ENCODE results near the gene LSAMP. TPM values are rescaled to one million over a fixed set of nuclear protein-coding genes. Genes with fewer than 3 reads are reported as not detected.

Gene LSAMP
- total RNA-seq, 1 donor from 2014 or later, result 3.9 TPM

DNA sequence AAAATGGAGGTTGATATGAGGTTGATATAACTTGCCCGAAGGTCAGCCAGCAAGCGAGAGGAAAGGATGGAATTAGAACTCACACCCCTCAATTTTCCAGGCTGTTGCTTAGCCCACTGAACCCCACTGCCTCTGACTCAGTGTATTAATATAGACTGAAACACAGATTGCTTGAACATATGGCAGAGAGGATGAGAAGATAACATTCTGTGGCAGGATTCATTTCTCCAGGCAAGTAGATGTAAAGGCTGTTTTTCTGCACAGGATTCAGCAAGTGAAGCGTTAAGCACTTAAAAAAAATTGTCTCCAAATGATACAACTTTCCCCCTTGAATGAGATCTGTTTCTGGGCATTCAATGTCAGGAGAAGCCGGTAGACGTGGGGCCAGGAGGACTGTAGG is 486.8 kb downstream of the LSAMP start:
- Histone ChIP-seq H3K27ac (no peak overlapping the region), H3K4me3 (no peak overlapping the region), H3K4me1 (no peaks in the 10 kb centered on the region), H3K9me3 (no peaks in the 10 kb centered on the region), H3K27me3 (no peaks in the 10 kb centered on the region), H3K36me3 (no peaks in the 10 kb centered on the region)
- intact Hi-C loops (cut with DNase I), result no loop called here
- no peak for DNase-seq (ENCODE audit: extremely low spot score in 2 of 2)
- TF ChIP-seq POLR2AphosphoS5 (IDR thresholded peaks at IDR 0.05; ENCODE audit: insufficient read depth in 1 of 2, low read depth in 1 of 2) (no peak), POLR2A (IDR thresholded peaks at IDR 0.05) (no peak)
- TF ChIP-seq, protein P1, sequence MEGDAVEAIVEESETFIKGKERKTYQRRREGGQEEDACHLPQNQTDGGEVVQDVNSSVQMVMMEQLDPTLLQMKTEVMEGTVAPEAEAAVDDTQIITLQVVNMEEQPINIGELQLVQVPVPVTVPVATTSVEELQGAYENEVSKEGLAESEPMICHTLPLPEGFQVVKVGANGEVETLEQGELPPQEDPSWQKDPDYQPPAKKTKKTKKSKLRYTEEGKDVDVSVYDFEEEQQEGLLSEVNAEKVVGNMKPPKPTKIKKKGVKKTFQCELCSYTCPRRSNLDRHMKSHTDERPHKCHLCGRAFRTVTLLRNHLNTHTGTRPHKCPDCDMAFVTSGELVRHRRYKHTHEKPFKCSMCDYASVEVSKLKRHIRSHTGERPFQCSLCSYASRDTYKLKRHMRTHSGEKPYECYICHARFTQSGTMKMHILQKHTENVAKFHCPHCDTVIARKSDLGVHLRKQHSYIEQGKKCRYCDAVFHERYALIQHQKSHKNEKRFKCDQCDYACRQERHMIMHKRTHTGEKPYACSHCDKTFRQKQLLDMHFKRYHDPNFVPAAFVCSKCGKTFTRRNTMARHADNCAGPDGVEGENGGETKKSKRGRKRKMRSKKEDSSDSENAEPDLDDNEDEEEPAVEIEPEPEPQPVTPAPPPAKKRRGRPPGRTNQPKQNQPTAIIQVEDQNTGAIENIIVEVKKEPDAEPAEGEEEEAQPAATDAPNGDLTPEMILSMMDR (IDR thresholded peaks at IDR 0.05), result no peak

DNA sequence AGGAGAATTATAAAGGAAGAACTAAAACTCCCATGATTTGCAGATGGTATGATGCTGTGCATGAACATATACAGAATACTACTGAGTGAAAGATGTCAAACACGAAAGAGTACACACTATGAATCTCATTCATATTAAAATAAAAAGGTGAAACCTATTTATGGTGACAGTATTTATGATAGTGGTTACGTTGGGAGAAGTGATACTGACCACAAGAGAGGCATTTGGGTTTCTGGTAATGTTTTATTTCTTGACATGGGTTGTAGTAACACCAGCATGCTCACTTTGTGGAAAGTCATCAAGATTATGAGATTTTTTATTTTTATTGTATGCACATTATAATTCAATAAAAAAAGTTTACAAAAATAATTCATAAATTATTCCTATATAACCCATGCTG is 498.0 kb downstream of the LSAMP start:
- no peak for DNase-seq (ENCODE audit: extremely low spot score in 2 of 2)
- Histone ChIP-seq H3K27ac (no peak overlapping the region), H3K36me3 (no peaks in the 10 kb centered on the region), H3K4me3 (no peak overlapping the region), H3K9me3 (no peaks in the 10 kb centered on the region), H3K27me3 (no peaks in the 10 kb centered on the region), H3K4me1 (no peaks in the 10 kb centered on the region)
- intact Hi-C loops (cut with DNase I), result no loop called here
- TF ChIP-seq POLR2A (IDR thresholded peaks at IDR 0.05) (no peak), POLR2AphosphoS5 (IDR thresholded peaks at IDR 0.05; ENCODE audit: insufficient read depth in 1 of 2, low read depth in 1 of 2) (no peak)
- TF ChIP-seq, protein P1 (IDR thresholded peaks at IDR 0.05), result no peak

DNA sequence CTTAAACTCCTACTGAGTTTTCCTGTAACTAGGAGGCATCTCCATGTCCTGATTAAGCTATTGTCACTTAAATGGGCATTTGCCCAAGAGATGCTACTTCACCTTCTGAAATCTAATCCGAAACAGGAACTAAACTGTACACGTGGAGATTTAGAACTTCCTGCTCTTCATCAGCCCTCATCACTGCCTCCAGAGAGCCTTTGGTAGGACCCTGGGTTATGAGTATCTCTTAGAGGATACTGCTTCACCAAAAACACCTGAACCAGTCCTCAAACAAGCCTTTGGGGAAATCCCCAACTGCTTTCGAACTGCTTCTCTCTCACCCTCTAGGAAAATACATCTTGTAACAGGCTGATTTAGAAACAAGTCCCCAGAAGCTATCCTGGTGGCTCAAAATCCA is 501.7 kb downstream of the LSAMP start:
- no peak overlapping the region for H3K27ac ChIP-seq
- H3K36me3 ChIP-seq, result no peaks in the 10 kb centered on the region
- intact Hi-C loops (cut with DNase I), result no loop called here
- DNase-seq (ENCODE audit: extremely low spot score in 2 of 2), result no peak
- H3K4me3 ChIP-seq, result no peak overlapping the region
- no peaks in the 10 kb centered on the region for H3K27me3 ChIP-seq
- H3K9me3 ChIP-seq, result no peaks in the 10 kb centered on the region
- TF ChIP-seq, protein P1 (IDR thresholded peaks at IDR 0.05), result no peak
- no peaks in the 10 kb centered on the region for H3K4me1 ChIP-seq

DNA sequence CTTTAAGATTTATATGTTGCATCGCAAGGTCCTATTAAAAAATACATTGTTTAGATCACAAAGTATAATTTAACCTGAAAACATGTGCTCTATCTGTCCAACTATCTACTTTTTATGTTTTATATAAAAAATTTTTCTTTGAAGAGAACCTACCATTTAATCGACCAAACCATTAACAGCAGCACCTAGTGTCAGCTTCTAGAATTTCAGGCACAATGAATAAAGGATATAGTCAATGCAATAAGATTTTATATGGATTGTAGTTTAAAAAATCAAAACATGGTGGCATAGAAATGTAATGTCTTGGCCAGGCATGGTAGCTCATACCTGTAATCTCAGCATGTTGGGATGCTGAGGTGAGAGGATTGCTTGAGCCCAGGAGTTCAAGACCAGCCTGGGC is 508.2 kb downstream of the LSAMP start:
- intact Hi-C loops (cut with DNase I), result no loop called here
- TF ChIP-seq POLR2AphosphoS5 (IDR thresholded peaks at IDR 0.05; ENCODE audit: insufficient read depth in 1 of 2, low read depth in 1 of 2) (no peak), POLR2A (IDR thresholded peaks at IDR 0.05) (no peak)
- TF ChIP-seq, protein P1 (IDR thresholded peaks at IDR 0.05), result no peak
- Histone ChIP-seq H3K27me3 (no peaks in the 10 kb centered on the region), H3K9me3 (no peaks in the 10 kb centered on the region), H3K27ac (no peak overlapping the region), H3K4me1 (no peaks in the 10 kb centered on the region), H3K4me3 (no peak overlapping the region), H3K36me3 (no peaks in the 10 kb centered on the region)
- DNase-seq (ENCODE audit: extremely low spot score in 2 of 2), result no peak

DNA sequence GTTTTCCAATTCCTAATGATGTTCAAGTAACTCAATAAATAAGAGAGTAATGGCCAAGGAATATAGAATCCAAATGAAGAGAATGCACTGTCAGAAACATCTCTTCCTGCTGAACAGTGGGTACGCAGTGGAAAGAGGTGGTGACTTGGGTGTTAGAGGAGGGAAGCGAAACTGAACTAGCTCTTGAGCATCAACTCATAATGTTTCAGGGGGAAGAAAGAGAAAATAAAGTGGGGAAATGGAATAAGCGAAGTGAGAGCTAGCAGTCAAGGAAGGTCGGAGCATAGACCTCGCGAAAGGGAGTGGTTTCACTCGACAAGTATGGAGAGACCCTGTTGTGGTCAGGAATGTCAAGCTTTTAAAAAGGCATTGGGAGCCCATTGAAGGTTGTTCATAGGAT is 512.5 kb downstream of the LSAMP start:
- DNase-seq (ENCODE audit: extremely low spot score in 2 of 2), result no peak
- Histone ChIP-seq H3K27ac (no peak overlapping the region), H3K4me3 (no peak overlapping the region), H3K9me3 (no peaks in the 10 kb centered on the region), H3K27me3 (no peaks in the 10 kb centered on the region), H3K4me1 (no peaks in the 10 kb centered on the region), H3K36me3 (no peaks in the 10 kb centered on the region)
- TF ChIP-seq POLR2A (IDR thresholded peaks at IDR 0.05), result no peak
- TF ChIP-seq POLR2AphosphoS5 (IDR thresholded peaks at IDR 0.05; ENCODE audit: insufficient read depth in 1 of 2, low read depth in 1 of 2), result no peak
- TF ChIP-seq, protein P1 (IDR thresholded peaks at IDR 0.05), result no peak
- intact Hi-C loops (cut with DNase I), result no loop called here
